Measurements from ENCODE around the gene PPM1H.

The PPM1H gene

GRCh38 chr12:62649412-62650138 is 285.4 kb downstream of the PPM1H start:
- no peaks in the 10 kb centered on the region for H3K36me3 ChIP-seq (ENCODE audit: control insufficient read depth, insufficient read depth, low read length)
- no peaks in the 10 kb centered on the region for H3K27me3 ChIP-seq (replicated peaks; ENCODE audit: control insufficient read depth, insufficient read depth, low read length)
- TF ChIP-seq CTCF (IDR thresholded peaks at IDR 0.05; ENCODE audit: insufficient read depth, low read length, poor library complexity, severe bottlenecking): no peak
- DNase-seq (ENCODE audit: extremely low read depth, insufficient read length): no peak
- H3K4me3 ChIP-seq (replicated peaks; ENCODE audit: low read depth, low read length): no peak overlapping the region

- H3K36me3 ChIP-seq (ENCODE audit: control insufficient read depth, insufficient read depth, low read length): no peaks in the 10 kb centered on the region
- no peak overlapping the region for H3K4me3 ChIP-seq (replicated peaks; ENCODE audit: low read depth, low read length)
- TF ChIP-seq CTCF (IDR thresholded peaks at IDR 0.05; ENCODE audit: insufficient read depth, low read length, poor library complexity, severe bottlenecking): no peak
Measured at GRCh38 chr12:62647586-62647985, 287.4 kb downstream of the PPM1H start.

GRCh38 chr12:62646566-62646965 is 288.4 kb downstream of the PPM1H start:
- H3K27me3 ChIP-seq (replicated peaks; ENCODE audit: control insufficient read depth, insufficient read depth, low read length): no peaks in the 10 kb centered on the region
- no peak overlapping the region for H3K4me3 ChIP-seq (replicated peaks; ENCODE audit: low read depth, low read length)
- H3K36me3 ChIP-seq (ENCODE audit: control insufficient read depth, insufficient read depth, low read length): no peaks in the 10 kb centered on the region
- no peak for DNase-seq (ENCODE audit: extremely low read depth, insufficient read length)
- TF ChIP-seq CTCF (IDR thresholded peaks at IDR 0.05; ENCODE audit: insufficient read depth, low read length, poor library complexity, severe bottlenecking): no peak

More at GRCh38 chr12:62647586-62647985, 287.4 kb downstream of the PPM1H start:
- no peak for DNase-seq (ENCODE audit: extremely low read depth, insufficient read length)
- H3K27me3 ChIP-seq (replicated peaks; ENCODE audit: control insufficient read depth, insufficient read depth, low read length): no peaks in the 10 kb centered on the region

GRCh38 chr12:62643486-62643885 is 291.5 kb downstream of the PPM1H start:
- DNase-seq (ENCODE audit: extremely low read depth, insufficient read length): no peak
- TF ChIP-seq CTCF (IDR thresholded peaks at IDR 0.05; ENCODE audit: insufficient read depth, low read length, poor library complexity, severe bottlenecking): no peak
- H3K36me3 ChIP-seq (ENCODE audit: control insufficient read depth, insufficient read depth, low read length): no peaks in the 10 kb centered on the region
- H3K27me3 ChIP-seq (replicated peaks; ENCODE audit: control insufficient read depth, insufficient read depth, low read length): no peaks in the 10 kb centered on the region
- H3K4me3 ChIP-seq (replicated peaks; ENCODE audit: low read depth, low read length): no peak overlapping the region

GRCh38 chr12:62642486-62642885 is 292.5 kb downstream of the PPM1H start:
- DNase-seq (ENCODE audit: extremely low read depth, insufficient read length): no peak
- no peak overlapping the region for H3K4me3 ChIP-seq (replicated peaks; ENCODE audit: low read depth, low read length)
- TF ChIP-seq CTCF (IDR thresholded peaks at IDR 0.05; ENCODE audit: insufficient read depth, low read length, poor library complexity, severe bottlenecking): no peak
- no peaks in the 10 kb centered on the region for H3K27me3 ChIP-seq (replicated peaks; ENCODE audit: control insufficient read depth, insufficient read depth, low read length)
- H3K36me3 ChIP-seq (ENCODE audit: control insufficient read depth, insufficient read depth, low read length): no peaks in the 10 kb centered on the region

All from GM06990 (cell line).